T-helper 22 cell (primary cell): ENCODE measurements around the gene COL24A1.
A peak's percentile ranks its signal among the peaks of the same experiment; 100 is the strongest.
"Not testable (repeated sequence)": the region's sequence is repeated elsewhere in the genome, so short reads cannot be mapped to it uniquely, and the experiment has no call there.

Source experiments
- DNase-seq: peaks from one replicate; pipeline ENCODE4 v3.0.0-alpha.2; 2020; ENCODE audit warnings: low read depth

COL24A1 gene

GRCh38 chr1:85801520-85801919 lies 355.1 kb downstream of the COL24A1 start:
- no peak for DNase-seq

GRCh38 chr1:85799737-85800136 lies 356.8 kb downstream of the COL24A1 start:
- DNase-seq = no peak

- DNase-seq = no peak
Observed at GRCh38 chr1:85798419-85798818, 358.2 kb downstream of the COL24A1 start.

- DNase-seq = not testable (repeated sequence)
Observed at GRCh38 chr1:85777021-85777420, 379.6 kb downstream of the COL24A1 start.

- DNase-seq = no peak
Observed at GRCh38 chr1:85762804-85763203, 393.8 kb downstream of the COL24A1 start.

GRCh38 chr1:85756864-85757263 lies 399.7 kb downstream of the COL24A1 start:
- no peak for DNase-seq

- no peak for DNase-seq
Observed at GRCh38 chr1:85748120-85748519, 408.5 kb downstream of the COL24A1 start.

- DNase-seq = no peak
Observed at GRCh38 chr1:85746777-85747176, 409.8 kb downstream of the COL24A1 start.

GRCh38 chr1:85743814-85744213 lies 412.8 kb downstream of the COL24A1 start:
- no peak for DNase-seq

GRCh38 chr1:85734931-85735330 lies 421.6 kb downstream of the COL24A1 start:
- DNase-seq = no peak

- DNase-seq = no peak
Observed at GRCh38 chr1:85718678-85719340, 437.8 kb downstream of the COL24A1 start.

GRCh38 chr1:85714418-85715114 lies 442.0 kb downstream of the COL24A1 start:
- DNase-seq = not testable (repeated sequence)

GRCh38 chr1:85708829-85709227 lies 447.7 kb downstream of the COL24A1 start:
- DNase-seq = no peak

- peak; percentile 82 for DNase-seq
Observed at GRCh38 chr1:85707990-85708828, 448.4 kb downstream of the COL24A1 start, which contains the start of gene ZNHIT6. Gene ZNHIT6, minus strand, starts transcription at chr1:85708433. Its CDS starts 149 bp downstream, at chr1:85708284.

GRCh38 chr1:85707267-85707989 lies 449.1 kb downstream of the COL24A1 start:
- DNase-seq = no peak

- no peak for DNase-seq
Observed at GRCh38 chr1:85705940-85706339, 450.6 kb downstream of the COL24A1 start.

- DNase-seq = no peak
Observed at GRCh38 chr1:85700422-85700821, 456.1 kb downstream of the COL24A1 start.

- no peak for DNase-seq
Observed at GRCh38 chr1:85697895-85698294, 458.7 kb downstream of the COL24A1 start.

- no peak for DNase-seq
Observed at GRCh38 chr1:85692730-85693314, 463.8 kb downstream of the COL24A1 start.

GRCh38 chr1:85689775-85690404 lies 466.7 kb downstream of the COL24A1 start:
- no peak for DNase-seq
